HUES6 (cell line): Measurements from ENCODE around the gene MRPL23.

Experiments used
- H3K27ac ChIP-seq: 2 replicates; pipeline ENCODE4 v1.7.0; 2013; ENCODE audit warnings: low read depth, mild to moderate bottlenecking, low read length, inconsistent platforms
- H3K27me3 ChIP-seq: 2 replicates; pipeline ENCODE4 v1.6.1; 2013; ENCODE audit warnings: low read length; ENCODE audit not compliant: control insufficient read depth, insufficient read depth
- H3K36me3 ChIP-seq: 2 replicates; pipeline ENCODE4 v1.6.1; 2013; ENCODE audit warnings: low read length; ENCODE audit not compliant: control insufficient read depth, insufficient read depth
- H3K4me1 ChIP-seq: 2 replicates; pipeline ENCODE4 v1.6.1; 2013; ENCODE audit warnings: low read length; ENCODE audit not compliant: control insufficient read depth, insufficient read depth
- H3K4me3 ChIP-seq: 2 replicates; pipeline ENCODE4 v1.5.1; 2013; ENCODE audit warnings: low read depth, low read length
- H3K9ac ChIP-seq: one replicate; pipeline ENCODE4 v1.6.1; 2013; ENCODE audit warnings: mild to moderate bottlenecking, low read length
- H3K9me3 ChIP-seq: 2 replicates; pipeline ENCODE4 v1.6.1; 2013; ENCODE audit warnings: low read depth, low read length; ENCODE audit not compliant: control insufficient read depth, insufficient read depth

The MRPL23 gene

GRCh38 chr11:1966531-1966930 is 19.4 kb downstream of the MRPL23 start:
- no peak overlapping the region for H3K9ac ChIP-seq
- H3K27ac ChIP-seq, result no peak overlapping the region
- no peaks in the 10 kb centered on the region for H3K4me1 ChIP-seq
- H3K9me3 ChIP-seq, result no peaks in the 10 kb centered on the region
- no peaks in the 10 kb centered on the region for H3K27me3 ChIP-seq
- H3K4me3 ChIP-seq, result no peak overlapping the region
- no peaks in the 10 kb centered on the region for H3K36me3 ChIP-seq

DNA sequence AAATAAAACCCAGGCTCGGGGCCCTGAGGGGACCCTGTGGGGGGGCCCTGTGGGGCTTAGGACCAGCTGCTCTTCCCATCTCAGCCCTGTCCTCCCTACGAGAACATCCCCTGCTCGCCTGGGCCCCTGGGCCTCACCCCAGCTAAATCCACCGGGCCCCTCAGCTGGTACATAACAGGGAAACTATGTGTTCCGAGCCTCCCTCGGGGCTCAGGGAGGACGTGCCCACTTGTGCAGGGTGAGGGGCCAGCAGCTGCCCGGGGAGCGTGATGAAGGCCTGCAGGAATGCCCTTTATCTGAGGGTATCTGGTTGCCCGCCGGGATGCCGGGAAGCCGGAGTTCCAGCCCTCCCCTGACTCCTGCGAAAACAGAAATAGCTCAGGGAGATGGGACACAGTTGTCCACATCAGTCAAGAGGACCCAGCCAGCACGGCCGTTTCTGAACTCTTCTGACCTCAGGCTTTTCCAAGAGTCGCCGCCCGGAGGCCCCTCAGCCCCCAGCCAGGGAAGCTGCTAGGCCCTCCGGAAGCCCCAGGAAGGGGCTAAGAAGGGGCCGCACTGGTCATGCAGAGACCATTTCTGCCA is 20.6 kb downstream of the MRPL23 start:
- Histone ChIP-seq H3K27me3 (no peaks in the 10 kb centered on the region), H3K27ac (no peak overlapping the region), H3K36me3 (no peaks in the 10 kb centered on the region), H3K9ac (no peak overlapping the region), H3K9me3 (no peaks in the 10 kb centered on the region), H3K4me1 (no peaks in the 10 kb centered on the region), H3K4me3 (no peak overlapping the region)

DNA sequence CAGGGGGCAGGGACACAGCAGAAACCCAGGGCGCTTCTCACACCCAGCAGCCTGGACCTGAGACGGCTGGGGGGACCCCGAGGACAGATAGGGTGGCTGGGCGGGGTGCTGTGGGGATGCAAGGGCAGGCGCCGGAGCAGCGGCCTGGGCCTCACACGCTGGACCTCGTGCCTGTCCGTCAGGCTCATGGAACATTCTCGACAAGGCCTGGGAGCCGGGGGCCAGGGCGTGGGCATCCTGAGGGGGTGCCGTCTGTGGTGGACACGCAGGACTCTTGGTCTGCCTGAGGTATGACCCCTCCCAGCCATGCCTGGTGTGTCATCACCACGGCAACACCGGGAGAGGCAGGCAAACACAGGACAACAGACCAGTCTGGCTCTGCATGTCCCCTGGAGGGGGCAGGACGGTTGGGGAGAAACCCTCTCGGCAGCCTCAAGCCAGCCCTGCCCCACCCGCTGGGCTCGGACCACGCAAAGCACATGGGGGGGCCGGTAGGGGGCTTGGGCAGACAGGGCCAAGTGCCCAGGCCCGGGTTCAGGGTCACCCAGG is 21.4 kb downstream of the MRPL23 start:
- H3K9me3 ChIP-seq, result no peaks in the 10 kb centered on the region
- H3K36me3 ChIP-seq, result no peaks in the 10 kb centered on the region
- no peak overlapping the region for H3K4me3 ChIP-seq
- H3K4me1 ChIP-seq, result no peaks in the 10 kb centered on the region
- no peak overlapping the region for H3K9ac ChIP-seq
- H3K27me3 ChIP-seq, result no peaks in the 10 kb centered on the region
- H3K27ac ChIP-seq, result no peak overlapping the region

DNA sequence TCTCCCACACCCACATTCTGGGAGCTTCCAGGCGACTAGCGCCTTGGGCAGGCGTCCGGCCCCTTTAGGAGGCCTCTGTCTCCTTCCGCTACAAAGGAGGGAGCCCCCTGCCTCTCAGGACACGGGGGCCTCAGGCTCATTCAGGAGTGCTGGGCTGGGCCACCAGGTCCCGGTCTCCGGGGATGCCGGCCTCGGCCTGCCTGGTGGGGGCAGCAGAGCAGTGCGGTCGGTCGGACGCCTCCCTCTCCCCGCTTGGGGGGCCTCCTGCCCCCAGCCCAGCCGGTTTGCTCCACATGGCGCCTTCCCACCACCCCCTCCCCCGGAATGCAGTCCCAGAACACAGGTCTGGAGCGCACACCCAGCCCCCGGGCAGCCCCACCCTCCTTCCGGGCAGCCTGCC is 21.9 kb downstream of the MRPL23 start:
- Histone ChIP-seq H3K27me3 (no peaks in the 10 kb centered on the region), H3K9me3 (no peaks in the 10 kb centered on the region), H3K27ac (no peak overlapping the region), H3K4me3 (no peak overlapping the region), H3K4me1 (no peaks in the 10 kb centered on the region), H3K9ac (no peak overlapping the region), H3K36me3 (no peaks in the 10 kb centered on the region)

GRCh38 chr11:1969776-1970175 is 22.6 kb downstream of the MRPL23 start:
- no peaks in the 10 kb centered on the region for H3K27me3 ChIP-seq

GRCh38 chr11:1970956-1971355 is 23.8 kb downstream of the MRPL23 start:
- Histone ChIP-seq H3K4me3 (no peak overlapping the region), H3K4me1 (no peaks in the 10 kb centered on the region), H3K27me3 (no peaks in the 10 kb centered on the region), H3K27ac (no peak overlapping the region), H3K9me3 (no peaks in the 10 kb centered on the region), H3K36me3 (no peaks in the 10 kb centered on the region), H3K9ac (no peak overlapping the region)

More at GRCh38 chr11:1969776-1970175, 22.6 kb downstream of the MRPL23 start:
- Histone ChIP-seq H3K27ac (no peak overlapping the region), H3K36me3 (no peaks in the 10 kb centered on the region), H3K9me3 (no peaks in the 10 kb centered on the region), H3K4me1 (no peaks in the 10 kb centered on the region), H3K4me3 (no peak overlapping the region), H3K9ac (no peak overlapping the region)

- Histone ChIP-seq H3K36me3 (no peaks in the 10 kb centered on the region), H3K4me3 (no peak overlapping the region), H3K4me1 (no peaks in the 10 kb centered on the region), H3K9ac (no peak overlapping the region), H3K9me3 (no peaks in the 10 kb centered on the region), H3K27me3 (no peaks in the 10 kb centered on the region), H3K27ac (no peak overlapping the region)
These were observed 28.1 kb downstream of the MRPL23 start for GRCh38 chr11:1975185-1975584.

- Histone ChIP-seq H3K27ac (no peak overlapping the region), H3K36me3 (no peaks in the 10 kb centered on the region), H3K9me3 (no peaks in the 10 kb centered on the region), H3K4me1 (no peaks in the 10 kb centered on the region), H3K27me3 (no peaks in the 10 kb centered on the region), H3K4me3 (no peak overlapping the region), H3K9ac (no peak overlapping the region)
These were observed 31.8 kb downstream of the MRPL23 start for GRCh38 chr11:1978720-1979473.

GRCh38 chr11:1979607-1980006 is 32.5 kb downstream of the MRPL23 start:
- no peaks in the 10 kb centered on the region for H3K9me3 ChIP-seq
- H3K9ac ChIP-seq, result no peak overlapping the region
- H3K27ac ChIP-seq, result no peak overlapping the region
- H3K27me3 ChIP-seq, result no peaks in the 10 kb centered on the region
- H3K4me3 ChIP-seq, result no peak overlapping the region
- H3K36me3 ChIP-seq, result no peaks in the 10 kb centered on the region
- no peaks in the 10 kb centered on the region for H3K4me1 ChIP-seq

- Histone ChIP-seq H3K36me3 (no peaks in the 10 kb centered on the region), H3K27me3 (no peaks in the 10 kb centered on the region), H3K4me3 (no peak overlapping the region), H3K4me1 (no peaks in the 10 kb centered on the region), H3K27ac (no peak overlapping the region), H3K9ac (no peak overlapping the region), H3K9me3 (no peaks in the 10 kb centered on the region)
These were observed 35.9 kb downstream of the MRPL23 start for GRCh38 chr11:1982873-1983600.

- Histone ChIP-seq H3K36me3 (no peaks in the 10 kb centered on the region), H3K9ac (no peak overlapping the region), H3K27me3 (no peaks in the 10 kb centered on the region), H3K4me3 (no peak overlapping the region), H3K4me1 (no peaks in the 10 kb centered on the region), H3K27ac (no peak overlapping the region), H3K9me3 (no peaks in the 10 kb centered on the region)
These were observed 36.4 kb downstream of the MRPL23 start for GRCh38 chr11:1983601-1983961.
